HepG2 (cell line): Measurements from ENCODE around the gene TPI1. TPM values are rescaled to one million over a fixed set of nuclear protein-coding genes. Genes with fewer than 3 reads are reported as not detected.
A peak's percentile ranks its signal among the peaks of the same experiment; 100 is the strongest.

ENCODE experiments used
- BORCS8-MEF2B ChIP-seq: sonication (generic); formaldehyde crosslinking; IDR thresholded peaks from 2 replicates; pipeline ENCODE4 v1.8.0; 2022; ENCODE audit warnings: mild to moderate bottlenecking, missing genetic modification reagents
- CBFB ChIP-seq: sonication (generic); formaldehyde crosslinking; IDR thresholded peaks from 2 replicates; pipeline ENCODE4 v1.4.0; 2020; ENCODE audit warnings: missing genetic modification reagents
- CHCHD3 ChIP-seq: sonication (generic); formaldehyde crosslinking; IDR thresholded peaks from 2 replicates; pipeline ENCODE4 v1.8.0; 2022; ENCODE audit warnings: mild to moderate bottlenecking, missing genetic modification reagents, moderate library complexity
- GATAD2A ChIP-seq: IDR thresholded peaks from 2 replicates; pipeline ENCODE4 v1.6.1; 2016
- HDAC2 ChIP-seq: sonication (generic); formaldehyde crosslinking; IDR thresholded peaks from 2 replicates; pipeline ENCODE4 v1.4.0; 2020; ENCODE audit warnings: missing genetic modification reagents
- HMGXB3 ChIP-seq: sonication (generic); formaldehyde crosslinking; IDR thresholded peaks from 2 replicates; pipeline ENCODE4 v1.4.0; 2020; ENCODE audit warnings: missing genetic modification reagents, borderline replicate concordance
- KDM2A ChIP-seq: sonication (generic); formaldehyde crosslinking; IDR thresholded peaks from 2 replicates; pipeline ENCODE4 v1.4.0; 2020; ENCODE audit warnings: low read depth, missing genetic modification reagents, borderline replicate concordance
- NFKB2 ChIP-seq: sonication (generic); formaldehyde crosslinking; IDR thresholded peaks from 2 replicates; pipeline ENCODE4 v1.4.0; 2020; ENCODE audit warnings: missing genetic modification reagents, borderline replicate concordance
- PREB ChIP-seq: sonication (generic); formaldehyde crosslinking; IDR thresholded peaks from 2 replicates; pipeline ENCODE4 v1.4.0; 2020; ENCODE audit warnings: missing genetic modification reagents
- RARA ChIP-seq: IDR thresholded peaks from 2 replicates; pipeline ENCODE4 v1.6.1; 2016; ENCODE audit warnings: missing genetic modification reagents, missing compliant biosample characterization
- TBX2 ChIP-seq: sonication (generic); formaldehyde crosslinking; IDR thresholded peaks from 2 replicates; pipeline ENCODE4 v1.5.0; 2020; ENCODE audit warnings: missing genetic modification reagents, mild to moderate bottlenecking, borderline replicate concordance
- XRCC5 ChIP-seq: fragments of 200-400 bp; formaldehyde crosslinking; optimal IDR thresholded peaks from 2 replicates; pipeline ENCODE3; 2017; ENCODE audit warnings: mild to moderate bottlenecking, low read length
- YEATS2 ChIP-seq: sonication (generic); formaldehyde crosslinking; IDR thresholded peaks from 2 replicates; pipeline ENCODE4 v1.4.0; 2020; ENCODE audit warnings: missing genetic modification reagents, borderline replicate concordance
- ZBTB33 ChIP-seq: sonication (generic); formaldehyde crosslinking; IDR thresholded peaks from 2 replicates; pipeline ENCODE4 v1.4.0; 2020; ENCODE audit warnings: missing genetic modification reagents
- ZFP36L2 ChIP-seq: sonication (generic); formaldehyde crosslinking; IDR thresholded peaks from 2 replicates; pipeline ENCODE4 v1.4.0; 2020; ENCODE audit warnings: missing genetic modification reagents
- ZNF136 ChIP-seq: sonication (generic); formaldehyde crosslinking; IDR thresholded peaks from 2 replicates; pipeline ENCODE4 v1.8.1; 2022; ENCODE audit warnings: low read depth, mild to moderate bottlenecking, moderate library complexity, missing genetic modification reagents
- ZNF232 ChIP-seq: sonication (generic); formaldehyde crosslinking; IDR thresholded peaks from 2 replicates; pipeline ENCODE4 v1.4.0; 2020; ENCODE audit warnings: missing genetic modification reagents, borderline replicate concordance
- ZNF263 ChIP-seq: sonication (generic); formaldehyde crosslinking; IDR thresholded peaks from 2 replicates; pipeline ENCODE4 v1.4.0; 2020; ENCODE audit warnings: missing genetic modification reagents
- ZNF274 ChIP-seq: sonication (generic); formaldehyde crosslinking; IDR thresholded peaks from 2 replicates; pipeline ENCODE4 v1.5.1; 2020; ENCODE audit warnings: mild to moderate bottlenecking, missing genetic modification reagents
- ZNF292 ChIP-seq: sonication (generic); formaldehyde crosslinking; IDR thresholded peaks from 2 replicates; pipeline ENCODE4 v1.8.1; 2022; ENCODE audit warnings: mild to moderate bottlenecking, low read depth, missing genetic modification reagents, borderline replicate concordance
- ZNF552 ChIP-seq: sonication (generic); formaldehyde crosslinking; IDR thresholded peaks from 2 replicates; pipeline ENCODE4 v1.9.0; 2022; ENCODE audit warnings: missing genetic modification reagents, mild to moderate bottlenecking, borderline replicate concordance
- ZNF598 ChIP-seq: sonication (generic); formaldehyde crosslinking; IDR thresholded peaks from 2 replicates; pipeline ENCODE4 v1.5.1; 2020; ENCODE audit warnings: mild to moderate bottlenecking, missing genetic modification reagents, borderline replicate concordance
- ZNF644 ChIP-seq: IDR thresholded peaks from 2 replicates; pipeline ENCODE4 v1.6.1; 2016; ENCODE audit warnings: low read depth
- ZNF709 ChIP-seq: sonication (generic); formaldehyde crosslinking; IDR thresholded peaks from 2 replicates; pipeline ENCODE4 v1.5.0; 2020; ENCODE audit warnings: mild to moderate bottlenecking, missing genetic modification reagents
- polyA plus RNA-seq, 8 experiments: library from polyadenylated mRNA; depleted of rRNA in 3 of 8; stranded (reverse) in 7 of 8; unstranded in 1 of 8; fragments of >200 nt; fragmentation: Illumina TruSeq in 4 of 8; extraction: Trizol in 4 of 8; gene quantifications; 2 replicates each; pipeline versions ENCODE4 v1.2.1 to v1.2.3, GENCODE V29; 2011 to 2016; ENCODE audit warnings: low read depth in 4 of 8, missing spikeins in 1 of 8, mixed read lengths in 1 of 8; ENCODE audit not compliant: insufficient read depth in 1 of 8
- total RNA-seq, 5 experiments: library from RNA; depleted of rRNA; stranded (reverse); fragments of >200 nt; fragmentation: Illumina TruSeq; extraction: Trizol; gene quantifications; 2 replicates each; pipeline ENCODE4 v1.2.3, GENCODE V29; 2016; ENCODE audit warnings: low read depth in 1 of 5

Gene TPI1
- total and polyA plus RNA-seq, 2 of the 13 experiments (the other 11 are each of a cell fraction or from before 2014, with no cell fraction given): 945 to 2,535 TPM

GRCh38 chr12:6867413-6868210 lies at the start of gene TPI1 (continued):
- TF ChIP-seq RARA (CRISPR knock-in tag) (no peak; the same call in 1 of the 2 replicates), XRCC5 (no peak), ZNF552 (CRISPR knock-in tag) (0 out of 2 replicates have a peak, but pooled peaks have one; percentile 24), ZNF136 (CRISPR knock-in tag) (no peak), ZNF598 (CRISPR knock-in tag) (no peak), ZNF274 (CRISPR knock-in tag) (no peak), YEATS2 (CRISPR knock-in tag) (no peak), PREB (CRISPR knock-in tag) (no peak), ZBTB33 (CRISPR knock-in tag) (no peak), GATAD2A (peak; percentile 56; the same call in 1 of the 2 replicates), BORCS8-MEF2B (CRISPR knock-in tag) (peak; percentile 85), ZNF292 (CRISPR knock-in tag) (no peak), ZNF232 (CRISPR knock-in tag) (no peak; the same call in 1 of the 2 replicates), HMGXB3 (CRISPR knock-in tag) (peak; percentile 72; the same call in 1 of the 2 replicates), ZNF263 (CRISPR knock-in tag) (0 out of 2 replicates have a peak, but pooled peaks have one; percentile 12), KDM2A (peak; percentile 78), CBFB (CRISPR knock-in tag) (no peak), NFKB2 (no peak), ZFP36L2 (CRISPR knock-in tag) (0 out of 2 replicates have a peak, but pooled peaks have one; percentile 20), HDAC2 (CRISPR knock-in tag) (no peak), ZNF709 (no peak; the same call in 1 of the 2 replicates), TBX2 (CRISPR knock-in tag) (no peak; the same call in 1 of the 2 replicates), CHCHD3 (CRISPR knock-in tag) (peak; percentile 43; the same call in 1 of the 2 replicates), ZNF644 (no peak)
